ENCODE data around the gene PDZK1.
"Not testable (repeated sequence)": the region's sequence is repeated elsewhere in the genome, so short reads cannot be mapped to it uniquely, and the experiment has no call there.

Gene PDZK1

GRCh38 chr1:145710291-145711027 is 3.3 kb upstream of the PDZK1 start:
- no peak for DNase-seq (ENCODE audit: low spot score)

DNA sequence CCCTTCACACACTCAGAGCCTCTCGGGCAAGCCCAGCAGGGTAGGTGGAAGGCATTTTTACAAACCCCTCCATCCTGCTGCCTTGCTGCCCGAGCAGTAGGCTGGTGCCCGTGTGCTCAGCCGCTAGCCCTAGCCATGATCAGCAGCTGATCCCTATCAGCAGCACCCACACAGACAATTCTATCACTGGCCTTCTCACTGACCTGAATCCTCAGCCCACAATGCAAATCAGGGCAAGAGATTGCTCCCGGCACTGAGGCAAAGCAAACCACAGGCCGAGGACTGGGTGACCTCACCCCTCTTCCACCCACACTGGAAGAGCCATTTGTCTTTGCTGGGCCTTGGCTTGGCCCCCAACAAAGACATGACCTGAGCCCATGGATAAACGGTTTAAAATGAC is 895 bp upstream of the PDZK1 start:
- no peak for DNase-seq (ENCODE audit: low spot score)

GRCh38 chr1:145706086-145706664 is 993 bp downstream of the PDZK1 start:
- DNase-seq (ENCODE audit: low spot score): peak; percentile 53

- no peak for DNase-seq (ENCODE audit: low spot score)
Measured at GRCh38 chr1:145705622-145706021, 1.5 kb downstream of the PDZK1 start.

DNA sequence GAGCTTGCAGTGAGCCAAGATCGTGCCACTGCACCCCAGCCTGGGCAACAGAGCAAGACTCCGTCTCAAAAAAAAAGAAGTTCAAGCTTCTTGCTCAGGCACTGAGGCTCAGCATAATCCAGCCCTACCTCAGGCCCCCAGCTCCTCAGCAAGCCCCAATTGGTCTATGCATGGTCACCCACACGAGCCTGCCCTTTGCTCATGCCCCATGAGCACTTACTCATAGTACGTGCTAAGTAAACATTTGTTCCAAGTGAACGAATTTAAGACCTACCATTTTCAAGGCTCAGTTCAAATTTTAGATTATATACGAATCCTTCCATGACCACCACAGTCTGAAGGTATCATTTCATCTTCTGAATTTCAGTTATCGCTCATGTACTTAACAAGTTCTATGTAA is 4.3 kb downstream of the PDZK1 start:
- no peak for DNase-seq (ENCODE audit: low spot score)

GRCh38 chr1:145702052-145702451 is 5.1 kb downstream of the PDZK1 start:
- no peak for DNase-seq (ENCODE audit: low spot score)

DNA sequence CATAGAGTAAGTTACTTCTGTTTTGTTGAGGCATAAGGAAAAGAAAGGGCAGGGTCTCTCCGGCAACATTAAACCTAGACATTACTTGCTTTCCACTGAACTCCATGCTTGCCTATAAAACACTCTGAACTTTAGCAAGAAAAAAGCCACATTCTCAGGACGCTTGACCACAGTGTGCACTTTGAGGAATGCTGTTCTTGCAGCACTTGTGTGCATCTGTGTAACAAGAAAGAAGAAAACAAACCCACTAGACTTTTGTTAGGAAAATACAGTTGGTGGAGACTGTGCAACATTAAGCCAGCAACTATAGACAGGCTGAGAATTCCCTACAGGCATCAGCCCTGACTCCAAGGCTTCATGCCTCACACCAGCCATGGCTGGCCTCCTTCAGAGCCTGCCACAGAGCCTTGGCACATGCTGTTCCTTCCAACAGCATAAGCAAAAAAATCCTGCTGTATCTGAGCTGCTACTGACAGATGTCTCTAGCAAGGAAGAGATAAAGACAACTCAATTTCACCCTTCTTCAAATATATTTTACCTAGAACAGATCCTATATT is 5.8 kb downstream of the PDZK1 start:
- DNase-seq (ENCODE audit: low spot score): no peak

DNA sequence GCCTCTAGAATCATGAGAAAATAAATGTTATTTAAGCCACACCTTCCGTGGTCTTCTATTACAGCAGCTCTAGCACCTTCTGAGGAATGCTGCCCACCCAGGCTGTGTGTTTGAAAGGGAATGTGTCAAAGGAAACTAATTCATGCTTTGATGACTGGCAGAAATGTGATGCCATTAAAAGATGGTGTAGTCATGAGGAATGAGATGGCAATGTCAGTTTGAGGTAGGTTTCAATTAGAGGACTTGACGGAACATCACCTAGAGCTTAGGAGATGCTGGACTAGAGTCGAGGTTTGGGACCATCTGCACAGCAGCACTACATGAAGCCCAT is 10.6 kb downstream of the PDZK1 start:
- DNase-seq (ENCODE audit: low spot score): no peak

- DNase-seq (ENCODE audit: low spot score): no peak
Measured at GRCh38 chr1:145695821-145696629, 11.1 kb downstream of the PDZK1 start.

DNA sequence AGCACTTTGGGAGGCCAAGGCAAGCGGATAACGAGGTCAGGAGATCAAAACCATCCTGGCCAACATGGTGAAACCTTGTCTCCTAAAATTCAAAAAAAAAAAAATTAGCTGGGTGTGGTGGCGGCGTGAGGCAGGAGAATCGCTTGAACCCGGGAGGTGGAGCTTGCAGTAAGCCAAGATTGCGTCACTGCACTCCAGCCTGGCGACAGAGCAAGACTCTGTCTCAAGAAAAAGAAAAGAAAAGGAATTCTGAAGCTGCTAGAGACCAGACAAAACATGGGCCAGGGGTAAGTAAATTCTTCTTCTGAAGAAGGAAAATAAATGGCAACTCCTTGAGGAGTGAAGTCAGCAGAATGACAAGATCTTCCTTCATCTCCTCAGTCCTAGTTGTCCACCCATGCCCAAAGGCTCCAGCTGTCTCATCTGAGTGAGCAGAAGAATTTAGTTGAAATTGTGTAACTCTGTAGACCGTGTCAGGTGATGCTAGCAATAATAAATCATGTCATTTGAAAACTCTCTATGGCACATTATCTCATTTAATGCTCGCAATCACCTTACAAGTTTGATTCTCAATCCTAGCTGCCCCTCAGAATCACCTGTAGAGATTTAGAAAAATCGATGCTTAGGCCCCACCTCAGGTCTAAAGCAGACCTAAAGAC is 14.3 kb downstream of the PDZK1 start:
- no peak for DNase-seq (ENCODE audit: low spot score)

DNA sequence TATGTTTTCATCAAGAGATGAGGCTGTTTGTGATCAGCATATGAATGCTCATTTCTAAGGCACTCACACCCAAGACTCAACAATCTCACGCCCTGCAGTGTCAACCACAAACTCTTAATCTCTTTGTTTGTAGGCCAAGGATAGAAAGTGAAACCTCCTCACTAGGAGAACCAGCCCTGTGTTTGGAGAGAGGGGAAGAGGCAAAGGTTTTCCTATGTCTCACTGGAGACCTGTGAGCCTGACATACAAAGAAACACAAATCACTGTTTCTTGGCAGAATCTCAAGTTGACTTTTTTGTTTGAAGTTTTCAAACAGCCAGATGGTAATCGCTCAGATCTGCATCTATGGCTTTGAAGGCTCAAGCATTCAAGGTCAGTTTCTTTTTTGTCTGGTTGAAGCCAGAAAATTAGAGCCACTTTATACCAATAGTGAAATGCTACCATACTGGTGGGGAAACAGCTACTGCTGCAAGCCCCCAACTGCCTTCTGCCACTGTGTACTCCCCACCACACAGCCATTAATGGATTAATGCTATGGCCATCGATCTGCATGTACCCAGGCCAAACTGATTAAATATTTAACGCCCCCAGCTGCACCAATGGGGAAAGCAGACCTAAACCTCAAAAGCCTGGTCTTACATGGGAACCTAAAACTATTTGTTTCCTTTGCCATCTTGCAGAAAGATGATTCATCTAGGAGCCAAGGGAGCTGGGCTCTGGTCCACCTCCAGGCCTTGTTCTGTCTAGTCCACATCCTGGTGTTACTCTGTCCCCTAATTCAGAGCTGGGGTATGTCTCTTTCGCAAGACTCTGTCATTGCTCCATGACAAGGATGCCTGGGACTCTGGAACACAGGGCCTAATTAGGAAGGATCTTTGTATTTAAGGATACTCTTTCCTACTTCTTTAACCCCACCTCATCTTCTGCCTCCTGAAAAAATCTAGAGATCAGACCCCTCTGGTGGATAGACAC is 16.3 kb downstream of the PDZK1 start:
- DNase-seq (ENCODE audit: low spot score): peak; percentile 85

DNA sequence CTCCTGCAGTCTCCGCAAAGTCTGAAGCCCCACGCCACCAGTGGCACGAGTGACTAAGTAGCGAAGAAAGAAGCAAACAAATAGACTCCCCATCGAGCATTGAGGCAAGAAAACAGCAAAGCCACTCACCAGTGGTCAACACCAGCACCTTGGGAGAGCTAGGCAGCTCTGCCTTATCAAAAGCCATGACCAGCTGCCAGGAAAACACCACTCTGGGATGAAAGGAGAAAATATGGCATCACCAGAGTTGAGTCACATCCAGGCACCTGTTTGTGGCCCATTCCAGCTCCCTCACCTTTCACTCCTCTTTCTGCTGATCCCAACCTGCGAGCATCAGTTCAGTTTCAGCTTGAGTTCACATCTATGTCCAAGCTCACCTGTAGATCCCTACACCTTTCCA is 17.2 kb downstream of the PDZK1 start:
- DNase-seq (ENCODE audit: low spot score): no peak

- DNase-seq (ENCODE audit: low spot score): no peak
Measured at GRCh38 chr1:145688924-145689323, 18.2 kb downstream of the PDZK1 start.

- no peak for DNase-seq (ENCODE audit: low spot score)
Measured at GRCh38 chr1:145688328-145688727, 18.8 kb downstream of the PDZK1 start.

DNA sequence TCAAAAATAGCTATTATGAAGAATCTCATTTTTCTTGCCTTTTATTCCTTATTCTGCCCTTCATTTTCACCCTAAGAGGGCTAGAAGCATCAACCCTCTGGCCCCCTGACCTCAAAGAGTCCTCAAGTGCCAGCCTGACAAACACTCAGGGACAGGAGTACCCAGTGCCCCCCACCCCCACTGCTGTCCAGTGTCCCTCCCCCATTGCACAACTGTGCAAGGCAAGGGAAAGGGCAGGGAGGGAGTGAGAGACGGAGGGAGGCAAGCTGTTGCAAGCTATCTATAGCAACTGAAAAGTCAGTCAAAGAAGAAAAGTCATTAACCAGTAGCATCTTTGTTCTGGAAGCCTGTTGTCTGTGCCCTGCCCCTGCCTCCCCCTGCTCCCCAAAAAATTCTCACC is 21.1 kb downstream of the PDZK1 start:
- not testable (repeated sequence) for DNase-seq (ENCODE audit: low spot score)

- DNase-seq (ENCODE audit: low spot score): not testable (repeated sequence)
Measured at GRCh38 chr1:145684858-145685257, 22.3 kb downstream of the PDZK1 start.

DNA sequence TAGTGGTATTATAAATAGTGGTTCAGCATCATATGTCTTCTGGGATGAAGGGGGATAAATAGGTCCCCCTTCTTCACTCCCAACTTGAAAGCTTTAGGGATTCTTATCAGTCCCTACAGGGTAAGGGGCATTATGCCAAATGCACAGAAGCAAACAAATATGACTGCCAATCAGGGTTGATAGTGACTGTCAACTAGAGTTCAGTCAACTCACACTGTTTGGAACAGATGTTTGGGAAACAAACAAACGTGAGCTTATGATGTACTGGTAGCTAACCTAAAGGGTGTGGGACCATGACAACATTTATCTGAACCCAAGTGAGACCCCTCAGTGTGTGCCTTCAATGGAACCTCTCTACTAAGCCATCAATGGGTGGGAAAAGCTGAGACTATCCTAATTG is 34.0 kb downstream of the PDZK1 start:
- not testable (repeated sequence) for DNase-seq (ENCODE audit: low spot score)

- not testable (repeated sequence) for DNase-seq (ENCODE audit: low spot score)
Measured at GRCh38 chr1:145670995-145671745, 36.0 kb downstream of the PDZK1 start.

DNA sequence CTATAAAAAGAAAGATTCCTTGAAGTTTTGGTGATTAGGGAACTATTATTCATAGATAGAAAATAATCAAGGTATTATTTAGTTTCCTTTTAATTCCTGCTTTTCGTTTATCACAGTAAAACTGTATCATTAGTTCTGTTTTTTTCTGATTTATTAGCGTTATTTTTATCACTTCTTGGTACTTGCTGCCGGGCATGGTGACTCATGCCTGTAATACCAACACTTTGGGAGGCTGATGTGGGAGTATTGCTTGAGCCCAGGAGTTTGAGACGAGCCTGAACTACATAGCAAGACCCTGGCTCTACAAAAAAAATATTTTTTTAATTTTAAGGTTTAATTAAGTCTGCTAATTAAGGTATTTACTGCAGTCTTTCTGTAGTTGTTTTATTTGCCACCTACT is 42.2 kb downstream of the PDZK1 start:
- DNase-seq (ENCODE audit: low spot score): not testable (repeated sequence)

- DNase-seq (ENCODE audit: low spot score): not testable (repeated sequence)
Measured at GRCh38 chr1:145662502-145662901, 44.7 kb downstream of the PDZK1 start.

All from GM03348 (cell line).